ENCODE measurements around the gene ITCH. TPM values are rescaled to one million over a fixed set of nuclear protein-coding genes. Genes with fewer than 3 reads are reported as not detected.
A peak's percentile ranks its signal among the peaks of the same experiment; 100 is the strongest.
"Not testable (repeated sequence)": the region's sequence is repeated elsewhere in the genome, so short reads cannot be mapped to it uniquely, and the experiment has no call there.

The ITCH gene
- total RNA-seq, 2 experiments from 2014 or later: 51.6 to 57.9 TPM

DNA sequence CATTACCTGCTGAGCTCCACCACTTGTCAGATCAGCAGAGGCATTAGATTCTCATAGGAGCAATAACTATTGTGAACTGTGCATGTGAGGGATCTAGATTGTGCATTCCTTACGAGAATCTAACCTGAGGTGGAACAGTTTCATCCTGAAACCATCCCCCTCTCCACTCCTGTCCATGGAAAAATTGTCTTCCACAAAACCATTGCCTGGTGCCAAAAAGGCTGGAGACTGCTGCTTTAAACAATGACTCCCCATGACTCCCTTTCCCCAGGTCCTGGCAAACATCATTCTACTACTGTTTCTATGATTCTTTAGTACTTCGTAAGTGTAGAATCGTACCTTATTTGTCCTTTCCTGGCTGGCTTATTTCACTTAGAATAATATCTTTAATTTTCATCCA lies 143.4 kb downstream of the ITCH start:
- peaks cover 21% of the 10 kb centered on the region for H3K36me3 Mint-ChIP-seq
- DNase-seq (no peak), ATAC-seq (no peak)
- no peak overlapping the region for H3K4me3 Mint-ChIP-seq
- H3K27me3 Mint-ChIP-seq: no peaks in the 10 kb centered on the region
- H3K4me1 Mint-ChIP-seq: peaks cover 3% of the 10 kb centered on the region
- CTCF ChIA-PET: no interaction called here
- no peaks in the 10 kb centered on the region for H3K9me3 Mint-ChIP-seq (ENCODE audit: low read depth)
- no peak overlapping the region for H3K27ac Mint-ChIP-seq

DNA sequence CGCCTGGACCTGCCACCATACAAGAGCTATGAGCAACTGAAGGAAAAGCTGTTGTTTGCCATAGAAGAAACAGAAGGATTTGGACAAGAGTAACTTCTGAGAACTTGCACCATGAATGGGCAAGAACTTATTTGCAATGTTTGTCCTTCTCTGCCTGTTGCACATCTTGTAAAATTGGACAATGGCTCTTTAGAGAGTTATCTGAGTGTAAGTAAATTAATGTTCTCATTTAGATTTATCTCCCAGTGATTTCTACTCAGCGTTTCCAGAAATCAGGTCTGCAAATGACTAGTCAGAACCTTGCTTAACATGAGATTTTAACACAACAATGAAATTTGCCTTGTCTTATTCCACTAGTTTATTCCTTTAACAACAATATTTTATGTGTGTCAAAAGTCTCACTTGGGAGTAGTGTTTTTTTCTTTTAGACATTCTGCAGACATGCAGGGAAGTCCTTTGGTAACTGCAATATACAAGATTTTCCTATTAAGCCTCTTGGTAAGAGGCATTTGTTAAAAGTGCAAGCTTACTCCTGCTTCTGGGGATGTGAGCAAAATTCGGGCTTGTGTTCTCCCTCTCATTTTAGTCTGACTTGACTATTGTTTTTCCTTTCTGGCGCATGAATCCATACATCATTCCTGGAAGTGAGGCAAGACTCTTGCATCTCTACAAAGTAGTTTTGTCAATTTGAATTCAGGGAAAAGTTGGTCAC lies 144.8 kb downstream of the ITCH start:
- no peak overlapping the region for H3K27ac Mint-ChIP-seq
- H3K4me1 Mint-ChIP-seq: peaks cover 3% of the 10 kb centered on the region
- no peak overlapping the region for H3K4me3 Mint-ChIP-seq
- ATAC-seq (no peak), DNase-seq (no peak)
- H3K36me3 Mint-ChIP-seq: peaks cover 17% of the 10 kb centered on the region
- H3K9me3 Mint-ChIP-seq (ENCODE audit: low read depth): no peaks in the 10 kb centered on the region
- CTCF ChIA-PET: no interaction called here
- H3K27me3 Mint-ChIP-seq: no peaks in the 10 kb centered on the region

DNA sequence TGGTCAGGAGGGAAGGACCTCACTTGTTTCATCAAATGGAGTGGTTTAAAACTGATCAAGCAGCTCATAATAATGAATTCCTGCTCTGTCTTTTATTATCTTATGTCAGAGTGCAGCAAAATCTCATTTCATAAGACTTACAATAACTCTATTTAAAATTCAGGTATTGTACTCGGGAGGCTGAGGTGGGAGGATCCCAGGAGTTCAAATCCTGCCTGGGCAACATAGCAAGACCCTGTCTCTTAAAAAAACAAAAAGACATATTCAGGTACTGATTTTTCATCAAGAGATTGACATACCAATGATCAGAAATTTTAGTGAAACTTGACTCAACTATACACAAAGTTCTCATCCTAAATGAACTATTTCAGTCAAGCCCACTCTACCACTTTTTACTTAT lies 147.5 kb downstream of the ITCH start:
- Mint-ChIP-seq H3K27me3 (no peaks in the 10 kb centered on the region), H3K4me1 (peaks cover 15% of the 10 kb centered on the region), H3K9me3 (ENCODE audit: low read depth) (no peaks in the 10 kb centered on the region), H3K27ac (no peak overlapping the region), H3K36me3 (peaks cover 12% of the 10 kb centered on the region), H3K4me3 (no peak overlapping the region)
- ATAC-seq (no peak), DNase-seq (no peak)
- CTCF ChIA-PET: no interaction called here

DNA sequence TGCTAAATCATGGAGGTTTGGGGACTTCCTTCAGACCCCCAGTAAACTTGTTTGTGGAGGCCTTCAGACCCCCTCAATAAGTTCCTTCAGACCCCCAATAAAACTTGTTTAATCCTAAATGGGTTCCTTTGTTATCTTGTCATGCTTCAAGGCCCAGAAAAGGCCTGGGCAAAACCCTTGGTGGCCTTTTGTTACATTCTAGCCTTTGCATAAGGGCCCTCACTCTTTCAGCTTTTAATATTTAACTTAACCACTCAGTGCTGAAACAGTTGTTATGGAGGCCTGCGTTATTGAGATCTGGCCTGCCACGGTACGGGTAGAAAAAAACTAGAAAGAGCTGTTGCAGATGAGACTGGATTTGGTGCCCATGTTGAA lies 148.8 kb downstream of the ITCH start:
- no peaks in the 10 kb centered on the region for H3K9me3 Mint-ChIP-seq (ENCODE audit: low read depth)
- peaks cover 10% of the 10 kb centered on the region for H3K36me3 Mint-ChIP-seq
- no peaks in the 10 kb centered on the region for H3K27me3 Mint-ChIP-seq
- H3K4me1 Mint-ChIP-seq: peaks cover 15% of the 10 kb centered on the region
- no peak overlapping the region for H3K4me3 Mint-ChIP-seq
- DNase-seq (no peak), ATAC-seq (no peak)
- H3K27ac Mint-ChIP-seq: no peak overlapping the region
- CTCF ChIA-PET: interaction anchor here (0.8 to 1.6 kb wide), 5 partner anchors 11 to 258 kb away, joined by 3 to 7 read pairs (median 3); no protein-coding TSS in a partner anchor

DNA sequence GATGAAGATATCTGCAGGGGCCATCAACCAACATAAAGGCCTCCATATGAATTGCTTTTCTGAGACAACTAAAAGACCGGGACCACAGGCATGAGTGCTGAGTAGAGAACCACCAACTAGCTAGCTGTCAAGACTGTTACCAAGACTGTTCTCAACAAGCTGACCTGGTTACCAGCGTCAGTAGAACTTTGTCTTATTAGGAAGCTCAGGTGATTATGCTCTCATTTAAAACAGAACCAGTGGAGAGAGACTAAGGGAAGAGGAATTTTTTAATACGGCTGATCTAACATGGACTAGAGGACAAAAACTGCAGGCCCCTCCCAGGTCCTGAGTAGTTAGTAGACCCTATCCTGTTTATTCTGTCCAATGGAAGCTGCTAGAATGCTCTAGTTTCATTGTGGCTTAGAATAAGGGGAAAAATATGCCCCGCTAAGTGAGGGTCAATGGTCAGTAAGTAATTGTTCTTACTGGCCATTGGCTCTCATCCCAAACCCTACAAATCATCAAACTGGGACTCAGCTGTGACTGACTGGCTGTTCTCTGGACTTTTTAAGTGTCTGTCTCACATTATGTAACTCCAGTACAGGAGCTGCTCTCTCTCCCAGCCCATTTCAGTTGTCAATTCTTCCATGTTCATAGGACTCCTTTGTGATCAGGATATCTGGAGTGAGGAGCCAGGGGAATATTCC lies 149.3 kb downstream of the ITCH start:
- ATAC-seq: no peak
- DNase-seq: no peak
- CTCF ChIA-PET: interaction anchor here (0.8 to 1.6 kb wide), 5 partner anchors 11 to 257 kb away, joined by 3 to 7 read pairs (median 3); no protein-coding TSS in a partner anchor
- Mint-ChIP-seq H3K36me3 (peaks cover 10% of the 10 kb centered on the region), H3K4me3 (no peak overlapping the region), H3K27me3 (no peaks in the 10 kb centered on the region), H3K9me3 (ENCODE audit: low read depth) (no peaks in the 10 kb centered on the region), H3K27ac (no peak overlapping the region), H3K4me1 (peaks cover 15% of the 10 kb centered on the region)

DNA sequence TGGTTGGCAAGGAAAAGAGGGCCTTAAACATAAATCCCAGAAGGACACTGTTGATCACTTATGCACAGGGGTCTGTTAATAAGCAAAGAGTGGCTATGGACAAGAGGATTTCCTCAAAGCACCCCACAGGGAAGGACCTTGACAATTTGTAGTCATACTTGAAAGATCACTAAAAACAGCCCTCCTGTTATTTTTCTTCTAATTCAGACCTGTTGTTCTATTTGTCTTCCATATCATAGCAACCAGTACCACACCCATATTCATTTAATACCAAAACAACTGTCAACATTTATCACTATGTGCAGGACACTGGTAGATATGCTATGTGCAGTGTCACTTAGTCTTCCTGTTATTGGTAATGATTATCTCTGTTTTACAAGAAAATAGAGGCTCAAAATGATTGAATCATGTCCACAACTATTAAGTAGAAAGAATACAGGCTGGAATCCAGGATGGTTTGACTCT lies 149.9 kb downstream of the ITCH start:
- H3K4me3 Mint-ChIP-seq: no peak overlapping the region
- DNase-seq (no peak), ATAC-seq (no peak)
- CTCF ChIA-PET: interaction anchor here (0.8 to 1.6 kb wide), 4 partner anchors 10 to 257 kb away, joined by 3 to 7 read pairs (median 4); no protein-coding TSS in a partner anchor
- H3K27me3 Mint-ChIP-seq: no peaks in the 10 kb centered on the region
- peaks cover 19% of the 10 kb centered on the region for H3K4me1 Mint-ChIP-seq
- H3K9me3 Mint-ChIP-seq (ENCODE audit: low read depth): no peaks in the 10 kb centered on the region
- H3K36me3 Mint-ChIP-seq: peaks cover 5% of the 10 kb centered on the region
- H3K27ac Mint-ChIP-seq: no peak overlapping the region

DNA sequence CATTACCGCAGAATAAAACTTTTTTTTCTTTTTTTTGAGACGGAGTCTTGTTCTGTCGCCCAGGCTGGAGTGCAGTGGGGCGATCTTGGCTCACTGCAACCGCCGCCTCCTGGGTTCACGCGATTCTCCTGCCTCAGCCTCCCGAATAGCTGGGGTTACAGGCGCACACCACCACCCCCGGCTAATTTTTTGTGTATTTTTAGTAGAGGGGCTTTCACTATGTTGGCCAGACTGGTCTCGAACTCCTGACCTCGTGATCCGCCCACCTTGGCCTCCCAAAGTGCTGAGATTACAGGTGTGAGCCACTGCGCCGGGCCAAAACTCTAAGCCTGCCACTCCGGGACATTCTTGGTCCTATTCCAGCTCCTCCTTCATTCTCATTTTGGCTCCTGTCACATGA lies 151.0 kb downstream of the ITCH start:
- not testable (repeated sequence) for H3K9me3 Mint-ChIP-seq (ENCODE audit: low read depth); ATAC-seq; DNase-seq; H3K27ac Mint-ChIP-seq; H3K4me3 Mint-ChIP-seq; H3K36me3 Mint-ChIP-seq; H3K27me3 Mint-ChIP-seq
- peaks cover 27% of the 10 kb centered on the region for H3K4me1 Mint-ChIP-seq
- CTCF ChIA-PET: interaction anchor here (0.8 to 7.7 kb wide), 3 partner anchors 73 to 211 kb away, joined by 3 to 110 read pairs (median 4); partner anchors contain the start of gene AHCY

DNA sequence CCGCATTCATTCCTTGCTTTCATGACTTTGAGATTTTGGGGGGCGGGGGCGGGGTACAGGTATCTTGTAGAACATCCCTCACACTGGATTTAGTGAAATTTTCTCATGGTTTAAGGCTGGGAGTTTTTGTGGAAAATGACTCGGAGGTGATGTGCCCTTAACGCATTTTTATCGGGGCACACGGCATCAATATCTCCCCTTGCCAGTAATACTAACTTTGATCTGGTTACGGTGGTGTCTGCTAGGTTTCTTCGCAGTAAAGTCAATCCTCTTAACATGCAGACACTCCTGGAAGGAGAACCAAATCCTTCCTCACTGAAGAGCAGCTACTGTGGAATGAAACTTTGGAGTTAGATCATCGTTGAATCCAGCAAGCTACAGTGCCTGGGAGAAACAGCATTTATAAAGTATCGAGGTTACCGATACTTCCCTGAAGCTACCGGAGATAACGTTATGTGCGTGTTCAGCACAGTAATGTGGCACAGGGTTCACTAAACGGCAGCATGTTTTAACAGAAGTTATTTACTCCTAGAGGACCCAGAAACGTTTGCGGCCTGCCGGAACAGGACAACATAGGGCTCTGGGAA lies 151.9 kb downstream of the ITCH start:
- no peaks in the 10 kb centered on the region for H3K27me3 Mint-ChIP-seq
- H3K4me1 Mint-ChIP-seq: peaks cover 26% of the 10 kb centered on the region
- H3K9me3 Mint-ChIP-seq (ENCODE audit: low read depth): no peaks in the 10 kb centered on the region
- DNase-seq (no peak), ATAC-seq (peak; percentile 24)
- CTCF ChIA-PET: interaction anchor here (0.8 to 7.7 kb wide), 13 partner anchors 9 to 795 kb away, joined by 3 to 110 read pairs (median 5); partner anchors contain the start of gene AHCY
- H3K4me3 Mint-ChIP-seq: peak overlapping the region; percentile 96
- H3K27ac Mint-ChIP-seq: peak overlapping the region; percentile 97
- peaks cover 13% of the 10 kb centered on the region for H3K36me3 Mint-ChIP-seq

DNA sequence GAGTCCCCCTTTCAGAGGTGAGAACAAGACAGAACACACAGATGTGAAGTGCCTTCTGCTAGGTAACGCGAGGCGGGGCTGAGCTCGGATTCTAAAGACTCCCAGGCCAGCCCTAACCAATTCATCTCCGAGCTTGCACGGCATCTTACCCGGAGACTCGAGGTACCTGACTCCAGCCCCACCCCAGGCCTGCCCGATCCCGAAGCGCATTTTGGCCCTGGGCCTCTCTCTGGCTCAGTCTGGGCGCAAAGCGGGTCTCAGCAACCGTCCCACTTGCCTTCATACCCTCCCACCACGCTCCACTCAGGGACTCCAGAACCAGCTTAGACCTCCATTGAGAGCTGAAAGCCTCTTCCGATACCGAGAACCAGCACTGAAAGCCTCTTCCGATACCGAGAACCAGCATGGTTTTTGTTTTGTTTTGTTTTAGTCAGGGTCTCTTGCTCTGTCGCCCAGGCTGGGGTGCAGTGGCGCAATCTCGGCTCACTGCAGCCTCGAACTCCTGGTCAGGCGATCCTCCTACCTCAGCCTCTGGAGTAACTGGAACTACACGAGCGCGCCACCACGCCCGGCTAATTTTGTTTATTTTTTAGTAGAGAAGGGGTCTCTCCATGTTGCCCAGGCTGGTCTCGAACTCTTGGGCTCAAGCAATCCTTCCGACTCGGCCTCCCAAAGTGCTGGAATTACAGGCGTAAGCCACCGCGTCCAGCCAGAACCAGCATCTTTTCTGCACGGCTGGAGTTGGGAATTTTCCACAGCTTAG lies 152.6 kb downstream of the ITCH start:
- peak overlapping the region; percentile 96 for H3K4me3 Mint-ChIP-seq
- H3K4me1 Mint-ChIP-seq: peaks cover 28% of the 10 kb centered on the region
- peaks cover 13% of the 10 kb centered on the region for H3K36me3 Mint-ChIP-seq
- peak overlapping the region; percentile 97 for H3K27ac Mint-ChIP-seq
- ATAC-seq: peak; percentile 72
- CTCF ChIA-PET: interaction anchor here (0.8 to 7.7 kb wide), 16 partner anchors 8 to 794 kb away, joined by 3 to 110 read pairs (median 5); partner anchors contain the start of genes AHCY, ITCH and TP53INP2
- peak; percentile 90 for DNase-seq
- H3K27me3 Mint-ChIP-seq: no peaks in the 10 kb centered on the region
- H3K9me3 Mint-ChIP-seq (ENCODE audit: low read depth): no peaks in the 10 kb centered on the region

DNA sequence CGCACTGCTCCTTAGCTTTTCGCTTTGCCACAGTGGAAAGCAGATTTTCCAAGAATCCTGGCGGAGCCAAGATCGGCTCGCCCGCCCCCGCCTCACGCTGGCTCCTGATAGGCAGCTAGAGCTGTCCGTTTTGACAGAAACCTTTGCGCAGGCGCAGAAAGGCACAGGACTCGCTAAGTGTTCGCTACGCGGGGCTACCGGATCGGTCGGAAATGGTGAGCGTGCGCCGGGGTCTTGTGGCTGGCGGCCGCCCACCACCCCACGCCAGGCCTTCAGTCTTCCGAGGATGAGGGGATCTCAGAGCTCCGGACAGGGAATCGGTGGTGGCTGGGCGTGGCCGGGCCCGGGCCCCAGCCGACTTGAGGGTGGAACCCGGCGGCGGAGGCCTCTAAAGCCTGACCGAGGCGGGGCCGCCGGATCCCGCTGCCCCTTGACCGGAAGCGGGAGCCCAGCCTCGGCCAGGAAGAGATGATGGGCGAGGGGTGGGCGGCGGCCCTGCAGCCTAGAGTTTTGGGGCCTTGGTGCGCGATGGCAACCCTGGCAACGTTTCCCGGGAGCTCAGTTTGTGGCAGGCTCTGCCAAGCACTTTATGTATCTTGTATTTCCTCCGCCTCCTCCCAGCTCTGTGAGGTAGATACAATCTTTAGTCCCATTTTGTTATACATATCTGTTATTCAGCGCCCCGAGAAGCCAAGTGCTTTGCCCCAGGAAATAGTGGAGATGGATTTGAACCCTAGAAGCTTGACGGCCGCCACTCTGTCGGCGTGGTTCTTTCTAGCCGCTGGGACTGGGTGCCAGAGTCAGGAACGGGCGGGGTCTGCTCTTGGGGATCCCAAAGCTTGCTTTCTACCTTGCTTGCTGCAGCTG lies 153.4 kb downstream of the ITCH start, which contains the start of gene DYNLRB1:
Gene DYNLRB1, plus strand, starts transcription at position 176 of the 867 bp plus-strand sequence. Its CDS starts 37 bp downstream, at position 213.
- Mint-ChIP-seq H3K4me1 (peaks cover 28% of the 10 kb centered on the region), H3K27me3 (no peaks in the 10 kb centered on the region), H3K36me3 (peaks cover 13% of the 10 kb centered on the region), H3K27ac (peak within 1 kb of the TSS; percentile 97), H3K4me3 (peak within 1 kb of the TSS; percentile 96), H3K9me3 (ENCODE audit: low read depth) (no peaks in the 10 kb centered on the region)
- peak; percentile 98 for DNase-seq
- ATAC-seq: peak; percentile 89
- CTCF ChIA-PET: interaction anchor here (0.7 to 7.7 kb wide), 17 partner anchors 9 to 326 kb away, joined by 3 to 110 read pairs (median 4); partner anchors contain the start of genes AHCY, ITCH and TP53INP2

DNA sequence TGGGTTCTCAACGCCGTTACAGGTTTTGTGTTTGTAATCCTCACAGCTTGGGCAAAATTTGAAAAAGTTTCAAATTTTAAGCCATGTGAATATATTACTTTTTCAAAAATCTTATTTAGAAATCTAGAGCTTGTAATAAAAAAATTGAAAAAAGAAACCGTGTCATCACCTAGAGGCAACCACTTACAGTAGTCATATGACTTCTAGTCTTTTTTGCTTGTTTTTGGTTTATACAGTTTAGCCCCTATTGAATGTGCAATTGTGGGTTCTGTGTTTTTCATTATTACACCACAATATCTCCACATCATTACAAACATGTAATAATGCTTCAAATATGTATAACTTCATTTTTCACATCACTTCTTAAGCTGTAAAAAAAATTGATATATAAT lies 154.0 kb downstream of the ITCH start:
- no peaks in the 10 kb centered on the region for H3K27me3 Mint-ChIP-seq
- H3K4me3 Mint-ChIP-seq: peak overlapping the region; percentile 96
- peaks cover 14% of the 10 kb centered on the region for H3K36me3 Mint-ChIP-seq
- CTCF ChIA-PET: interaction anchor here (0.7 to 7.7 kb wide), 15 partner anchors 9 to 327 kb away, joined by 3 to 110 read pairs (median 4); partner anchors contain the start of genes AHCY and ITCH
- ATAC-seq (no peak), DNase-seq (no peak)
- H3K4me1 Mint-ChIP-seq: peaks cover 29% of the 10 kb centered on the region
- H3K27ac Mint-ChIP-seq: peak overlapping the region; percentile 97
- H3K9me3 Mint-ChIP-seq (ENCODE audit: low read depth): no peaks in the 10 kb centered on the region

DNA sequence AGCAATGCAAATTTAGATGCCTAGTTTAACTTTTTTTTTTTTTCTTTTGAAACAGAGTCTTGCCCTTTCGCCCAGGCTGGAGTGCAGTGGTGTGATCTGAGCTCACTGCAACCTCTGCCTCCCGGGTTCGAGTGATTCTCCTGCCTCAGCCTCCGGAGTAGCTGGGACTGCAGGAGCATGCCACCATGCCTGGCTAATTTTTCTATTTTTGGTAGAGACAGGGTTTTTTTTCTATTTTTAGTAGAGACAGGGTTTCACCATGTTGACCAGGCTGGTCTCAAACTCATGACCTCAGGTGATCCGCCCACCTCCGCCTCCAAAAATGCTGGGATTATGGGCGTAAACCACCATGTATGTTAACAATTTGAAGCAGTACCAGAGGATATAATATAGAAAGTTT lies 155.8 kb downstream of the ITCH start:
- peaks cover 29% of the 10 kb centered on the region for H3K4me1 Mint-ChIP-seq
- H3K36me3 Mint-ChIP-seq: peaks cover 16% of the 10 kb centered on the region
- not testable (repeated sequence) for ATAC-seq; H3K4me3 Mint-ChIP-seq; H3K9me3 Mint-ChIP-seq (ENCODE audit: low read depth); H3K27ac Mint-ChIP-seq; H3K27me3 Mint-ChIP-seq; DNase-seq
- CTCF ChIA-PET: interaction anchor here (1.0 to 7.7 kb wide), 2 partner anchors 206 to 251 kb away, joined by 3 to 110 read pairs; no protein-coding TSS in a partner anchor

All from activated CD8-positive, alpha-beta memory T cell treated with anti-CD3 and anti-CD28 coated beads, Interleukin-2, amount 10 ng/mL, durations not matched to agents 7 days and 5 days (primary cell).